ENCODE measurements around the gene FER. TPM values are rescaled to one million over a fixed set of nuclear protein-coding genes. Genes with fewer than 3 reads are reported as not detected.

FER gene
- total and polyA plus RNA-seq, 2 of the 13 experiments (the other 11 are each of a cell fraction or from before 2014, with no cell fraction given), result 7.9 to 29.0 TPM

GRCh38 chr5:108924457-108924961, 176.8 kb downstream of the FER start (continued):
- TF ChIP-seq, protein P1, sequence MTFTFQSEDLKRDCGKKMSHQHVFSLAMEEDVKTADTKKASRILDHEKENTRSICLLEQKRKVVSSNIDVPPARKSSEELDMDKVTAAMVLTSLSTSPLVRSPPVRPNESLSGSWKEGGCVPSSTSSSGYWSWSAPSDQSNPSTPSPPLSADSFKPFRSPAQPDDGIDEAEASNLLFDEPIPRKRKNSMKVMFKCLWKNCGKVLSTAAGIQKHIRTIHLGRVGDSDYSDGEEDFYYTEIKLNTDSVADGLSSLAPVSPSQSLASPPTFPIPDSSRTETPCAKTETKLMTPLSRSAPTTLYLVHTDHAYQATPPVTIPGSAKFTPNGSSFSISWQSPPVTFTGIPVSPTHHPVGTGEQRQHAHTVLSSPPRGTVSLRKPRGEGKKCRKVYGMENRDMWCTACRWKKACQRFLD (CRISPR knock-in tag; IDR thresholded peaks at IDR 0.05; ENCODE audit: borderline replicate concordance), result no peak
- TF ChIP-seq, protein P2, sequence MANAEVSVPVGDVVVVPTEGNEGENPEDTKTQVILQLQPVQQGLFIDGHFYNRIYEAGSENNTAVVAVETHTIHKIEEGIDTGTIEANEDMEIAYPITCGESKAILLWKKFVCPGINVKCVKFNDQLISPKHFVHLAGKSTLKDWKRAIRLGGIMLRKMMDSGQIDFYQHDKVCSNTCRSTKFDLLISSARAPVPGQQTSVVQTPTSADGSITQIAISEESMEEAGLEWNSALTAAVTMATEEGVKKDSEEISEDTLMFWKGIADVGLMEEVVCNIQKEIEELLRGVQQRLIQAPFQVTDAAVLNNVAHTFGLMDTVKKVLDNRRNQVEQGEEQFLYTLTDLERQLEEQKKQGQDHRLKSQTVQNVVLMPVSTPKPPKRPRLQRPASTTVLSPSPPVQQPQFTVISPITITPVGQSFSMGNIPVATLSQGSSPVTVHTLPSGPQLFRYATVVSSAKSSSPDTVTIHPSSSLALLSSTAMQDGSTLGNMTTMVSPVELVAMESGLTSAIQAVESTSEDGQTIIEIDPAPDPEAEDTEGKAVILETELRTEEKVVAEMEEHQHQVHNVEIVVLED (CRISPR knock-in tag; IDR thresholded peaks at IDR 0.05; ENCODE audit: borderline replicate concordance), result no peak
- TF ChIP-seq ZNF343 (CRISPR knock-in tag; IDR thresholded peaks at IDR 0.05), result no peak
- no peak for TF ChIP-seq NONO (IDR thresholded peaks at IDR 0.05)
- no peak; the same call in 1 of the 2 replicates for TF ChIP-seq NONO (CRISPR knock-in tag; conservative IDR thresholded peaks at IDR 0.05)
- no peak for TF ChIP-seq ZNF660 (CRISPR knock-in tag; IDR thresholded peaks at IDR 0.05; ENCODE audit: borderline replicate concordance, low read depth)
- TF ChIP-seq NRL (CRISPR knock-in tag; IDR thresholded peaks at IDR 0.05; ENCODE audit: borderline replicate concordance), result no peak
- no peak for TF ChIP-seq ZNF766 (CRISPR knock-in tag; IDR thresholded peaks at IDR 0.05; ENCODE audit: borderline replicate concordance)
- TF ChIP-seq, protein P3, sequence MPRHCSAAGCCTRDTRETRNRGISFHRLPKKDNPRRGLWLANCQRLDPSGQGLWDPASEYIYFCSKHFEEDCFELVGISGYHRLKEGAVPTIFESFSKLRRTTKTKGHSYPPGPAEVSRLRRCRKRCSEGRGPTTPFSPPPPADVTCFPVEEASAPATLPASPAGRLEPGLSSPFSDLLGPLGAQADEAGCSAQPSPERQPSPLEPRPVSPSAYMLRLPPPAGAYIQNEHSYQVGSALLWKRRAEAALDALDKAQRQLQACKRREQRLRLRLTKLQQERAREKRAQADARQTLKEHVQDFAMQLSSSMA (CRISPR knock-in tag; IDR thresholded peaks at IDR 0.05), result 0 out of 2 replicates have a peak, but pooled peaks have one; percentile 26
- no peak for TF ChIP-seq GLI4 (CRISPR knock-in tag; IDR thresholded peaks at IDR 0.05; ENCODE audit: borderline replicate concordance)
- TF ChIP-seq ZSCAN29 (CRISPR knock-in tag; conservative IDR thresholded peaks at IDR 0.05), result no peak
- no peak for TF ChIP-seq ZNF205 (CRISPR knock-in tag; IDR thresholded peaks at IDR 0.05)
- no peak for TF ChIP-seq MAFK (conservative IDR thresholded peaks at IDR 0.05 in 1 of 2, IDR thresholded peaks at IDR 0.05 in 1 of 2; ENCODE audit: low read length in 2 of 2)
- TF ChIP-seq, protein P4, sequence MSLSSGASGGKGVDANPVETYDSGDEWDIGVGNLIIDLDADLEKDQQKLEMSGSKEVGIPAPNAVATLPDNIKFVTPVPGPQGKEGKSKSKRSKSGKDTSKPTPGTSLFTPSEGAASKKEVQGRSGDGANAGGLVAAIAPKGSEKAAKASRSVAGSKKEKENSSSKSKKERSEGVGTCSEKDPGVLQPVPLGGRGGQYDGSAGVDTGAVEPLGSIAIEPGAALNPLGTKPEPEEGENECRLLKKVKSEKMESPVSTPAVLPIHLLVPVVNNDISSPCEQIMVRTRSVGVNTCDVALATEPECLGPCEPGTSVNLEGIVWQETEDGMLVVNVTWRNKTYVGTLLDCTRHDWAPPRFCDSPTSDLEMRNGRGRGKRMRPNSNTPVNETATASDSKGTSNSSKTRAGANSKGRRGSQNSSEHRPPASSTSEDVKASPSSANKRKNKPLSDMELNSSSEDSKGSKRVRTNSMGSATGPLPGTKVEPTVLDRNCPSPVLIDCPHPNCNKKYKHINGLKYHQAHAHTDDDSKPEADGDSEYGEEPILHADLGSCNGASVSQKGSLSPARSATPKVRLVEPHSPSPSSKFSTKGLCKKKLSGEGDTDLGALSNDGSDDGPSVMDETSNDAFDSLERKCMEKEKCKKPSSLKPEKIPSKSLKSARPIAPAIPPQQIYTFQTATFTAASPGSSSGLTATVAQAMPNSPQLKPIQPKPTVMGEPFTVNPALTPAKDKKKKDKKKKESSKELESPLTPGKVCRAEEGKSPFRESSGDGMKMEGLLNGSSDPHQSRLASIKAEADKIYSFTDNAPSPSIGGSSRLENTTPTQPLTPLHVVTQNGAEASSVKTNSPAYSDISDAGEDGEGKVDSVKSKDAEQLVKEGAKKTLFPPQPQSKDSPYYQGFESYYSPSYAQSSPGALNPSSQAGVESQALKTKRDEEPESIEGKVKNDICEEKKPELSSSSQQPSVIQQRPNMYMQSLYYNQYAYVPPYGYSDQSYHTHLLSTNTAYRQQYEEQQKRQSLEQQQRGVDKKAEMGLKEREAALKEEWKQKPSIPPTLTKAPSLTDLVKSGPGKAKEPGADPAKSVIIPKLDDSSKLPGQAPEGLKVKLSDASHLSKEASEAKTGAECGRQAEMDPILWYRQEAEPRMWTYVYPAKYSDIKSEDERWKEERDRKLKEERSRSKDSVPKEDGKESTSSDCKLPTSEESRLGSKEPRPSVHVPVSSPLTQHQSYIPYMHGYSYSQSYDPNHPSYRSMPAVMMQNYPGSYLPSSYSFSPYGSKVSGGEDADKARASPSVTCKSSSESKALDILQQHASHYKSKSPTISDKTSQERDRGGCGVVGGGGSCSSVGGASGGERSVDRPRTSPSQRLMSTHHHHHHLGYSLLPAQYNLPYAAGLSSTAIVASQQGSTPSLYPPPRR (CRISPR knock-in tag; IDR thresholded peaks at IDR 0.05; ENCODE audit: borderline replicate concordance), result no peak
- TF ChIP-seq MXD1 (CRISPR knock-in tag; IDR thresholded peaks at IDR 0.05), result no peak
- TF ChIP-seq RAD51 (IDR thresholded peaks at IDR 0.05; ENCODE audit: borderline replicate concordance), result no peak
- TF ChIP-seq, protein P5, sequence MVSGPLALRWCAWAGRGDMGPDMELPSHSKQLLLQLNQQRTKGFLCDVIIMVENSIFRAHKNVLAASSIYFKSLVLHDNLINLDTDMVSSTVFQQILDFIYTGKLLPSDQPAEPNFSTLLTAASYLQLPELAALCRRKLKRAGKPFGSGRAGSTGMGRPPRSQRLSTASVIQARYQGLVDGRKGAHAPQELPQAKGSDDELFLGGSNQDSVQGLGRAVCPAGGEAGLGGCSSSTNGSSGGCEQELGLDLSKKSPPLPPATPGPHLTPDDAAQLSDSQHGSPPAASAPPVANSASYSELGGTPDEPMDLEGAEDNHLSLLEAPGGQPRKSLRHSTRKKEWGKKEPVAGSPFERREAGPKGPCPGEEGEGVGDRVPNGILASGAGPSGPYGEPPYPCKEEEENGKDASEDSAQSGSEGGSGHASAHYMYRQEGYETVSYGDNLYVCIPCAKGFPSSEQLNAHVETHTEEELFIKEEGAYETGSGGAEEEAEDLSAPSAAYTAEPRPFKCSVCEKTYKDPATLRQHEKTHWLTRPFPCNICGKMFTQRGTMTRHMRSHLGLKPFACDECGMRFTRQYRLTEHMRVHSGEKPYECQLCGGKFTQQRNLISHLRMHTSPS (CRISPR knock-in tag; IDR thresholded peaks at IDR 0.05; ENCODE audit: low read depth), result no peak
- no peak for TF ChIP-seq BRCA1 (CRISPR knock-in tag; IDR thresholded peaks at IDR 0.05)

All from HepG2 (cell line).